NCI-H2081 (cell line): Measurements from ENCODE around the gene CFAP221.
"Not testable (repeated sequence)": the region's sequence is repeated elsewhere in the genome, so short reads cannot be mapped to it uniquely, and the experiment has no call there.

Source experiments
- DNase-seq, 2 experiments: peaks; one replicate each; lab custom pipeline; 2025; lab: John Stamatoyannopoulos, UW

CFAP221 gene

GRCh38 chr2:119590873-119591272, 46.6 kb downstream of the CFAP221 start:
- DNase-seq, result no peak

GRCh38 chr2:119591523-119591922, 47.3 kb downstream of the CFAP221 start:
- DNase-seq, result no peak

- DNase-seq, result no peak
These were observed 48.2 kb downstream of the CFAP221 start for GRCh38 chr2:119592436-119592835.

GRCh38 chr2:119596638-119597037, 52.4 kb downstream of the CFAP221 start:
- no peak for DNase-seq

- DNase-seq, result peak; percentile 73 to 92
These were observed 54.5 kb downstream of the CFAP221 start for GRCh38 chr2:119598596-119599263.

GRCh38 chr2:119599384-119599783, 55.1 kb downstream of the CFAP221 start:
- no peak for DNase-seq

- no peak for DNase-seq
These were observed 60.8 kb downstream of the CFAP221 start for GRCh38 chr2:119605096-119605495.

GRCh38 chr2:119606674-119607073, 62.4 kb downstream of the CFAP221 start:
- no peak for DNase-seq

- no peak for DNase-seq
These were observed 64.3 kb downstream of the CFAP221 start for GRCh38 chr2:119608553-119608952.

GRCh38 chr2:119609337-119609736, 65.1 kb downstream of the CFAP221 start:
- no peak for DNase-seq

GRCh38 chr2:119614140-119614539, 69.9 kb downstream of the CFAP221 start:
- not testable (repeated sequence) for DNase-seq

GRCh38 chr2:119616421-119616820, 72.2 kb downstream of the CFAP221 start:
- DNase-seq, result no peak

GRCh38 chr2:119617455-119617854, 73.2 kb downstream of the CFAP221 start:
- DNase-seq, result no peak

GRCh38 chr2:119618725-119619124, 74.5 kb downstream of the CFAP221 start:
- not testable (repeated sequence) for DNase-seq

GRCh38 chr2:119625226-119625625, 81.0 kb downstream of the CFAP221 start:
- DNase-seq, result no peak

GRCh38 chr2:119629323-119629825, 85.1 kb downstream of the CFAP221 start:
- DNase-seq, result no peak

- DNase-seq, result no peak
These were observed 85.9 kb downstream of the CFAP221 start for GRCh38 chr2:119630121-119630520.

GRCh38 chr2:119637371-119637770, 93.1 kb downstream of the CFAP221 start:
- DNase-seq, result no peak

GRCh38 chr2:119638246-119638645, 94.0 kb downstream of the CFAP221 start:
- no peak for DNase-seq

- no peak for DNase-seq
These were observed 94.7 kb downstream of the CFAP221 start for GRCh38 chr2:119638685-119639554.

- DNase-seq, result peak; percentile 67 to 74
These were observed 97.5 kb downstream of the CFAP221 start for GRCh38 chr2:119641562-119642258.

GRCh38 chr2:119644186-119644585, 99.9 kb downstream of the CFAP221 start:
- DNase-seq, result no peak
